ENCODE data around the gene CD3G.
"Not testable (repeated sequence)": the region's sequence is repeated elsewhere in the genome, so short reads cannot be mapped to it uniquely, and the experiment has no call there.

The CD3G gene

GRCh38 chr11:118343981-118344515 is at the start of gene CD3G:
Gene CD3G (plus strand): TSS chr11:118344344. CDS start chr11:118344424, 80 bp downstream.
- DNase-seq (ENCODE audit: low read depth in 3 of 3), result peak; percentile 37 to 71 (median 59)

- DNase-seq (ENCODE audit: low read depth in 3 of 3), result no peak
Measured at GRCh38 chr11:118295199-118295598, 48.9 kb upstream of the CD3G start.

- no peak for DNase-seq (ENCODE audit: low read depth in 3 of 3)
Measured at GRCh38 chr11:118295815-118296454, 48.2 kb upstream of the CD3G start.

- no peak for DNase-seq (ENCODE audit: low read depth in 3 of 3)
Measured at GRCh38 chr11:118301600-118302195, 42.4 kb upstream of the CD3G start.

GRCh38 chr11:118304227-118304567 is 39.9 kb upstream of the CD3G start:
- no peak for DNase-seq (ENCODE audit: low read depth in 3 of 3)

GRCh38 chr11:118304568-118305248 is 39.4 kb upstream of the CD3G start, which contains the start of gene CD3E:
Gene CD3E (plus strand): TSS chr11:118304730. CDS start chr11:118304953, 223 bp downstream.
- DNase-seq (ENCODE audit: low read depth in 3 of 3), result peak in 2 of 3 donors; percentile 59 to 69

GRCh38 chr11:118305726-118306125 is 38.4 kb upstream of the CD3G start:
- no peak for DNase-seq (ENCODE audit: low read depth in 3 of 3)

GRCh38 chr11:118306556-118306955 is 37.6 kb upstream of the CD3G start:
- DNase-seq (ENCODE audit: low read depth in 3 of 3), result no peak

- not testable (repeated sequence) for DNase-seq (ENCODE audit: low read depth in 3 of 3)
Measured at GRCh38 chr11:118308995-118309528, 35.1 kb upstream of the CD3G start.

GRCh38 chr11:118310271-118310670 is 33.9 kb upstream of the CD3G start:
- DNase-seq (ENCODE audit: low read depth in 3 of 3), result no peak

- DNase-seq (ENCODE audit: low read depth in 3 of 3), result no peak
Measured at GRCh38 chr11:118310781-118311485, 33.2 kb upstream of the CD3G start.

- DNase-seq (ENCODE audit: low read depth in 3 of 3), result no peak
Measured at GRCh38 chr11:118311518-118311917, 32.6 kb upstream of the CD3G start.

- no peak for DNase-seq (ENCODE audit: low read depth in 3 of 3)
Measured at GRCh38 chr11:118312328-118312727, 31.8 kb upstream of the CD3G start.

GRCh38 chr11:118313242-118313641 is 30.9 kb upstream of the CD3G start:
- DNase-seq (ENCODE audit: low read depth in 3 of 3), result no peak

- no peak for DNase-seq (ENCODE audit: low read depth in 3 of 3)
Measured at GRCh38 chr11:118314988-118315411, 29.1 kb upstream of the CD3G start.

- no peak for DNase-seq (ENCODE audit: low read depth in 3 of 3)
Measured at GRCh38 chr11:118318124-118318523, 26.0 kb upstream of the CD3G start.

GRCh38 chr11:118318581-118319336 is 25.4 kb upstream of the CD3G start:
- DNase-seq (ENCODE audit: low read depth in 3 of 3), result no peak

- DNase-seq (ENCODE audit: low read depth in 3 of 3), result no peak
Measured at GRCh38 chr11:118319337-118319707, 24.8 kb upstream of the CD3G start.

GRCh38 chr11:118320515-118320914 is 23.6 kb upstream of the CD3G start:
- no peak for DNase-seq (ENCODE audit: low read depth in 3 of 3)

- no peak for DNase-seq (ENCODE audit: low read depth in 3 of 3)
Measured at GRCh38 chr11:118321386-118322082, 22.6 kb upstream of the CD3G start.

GRCh38 chr11:118322721-118323120 is 21.4 kb upstream of the CD3G start:
- DNase-seq (ENCODE audit: low read depth in 3 of 3), result no peak
